ENCODE results near the gene ATOX1.
A peak's percentile ranks its signal among the peaks of the same experiment; 100 is the strongest.

ATOX1 gene

DNA sequence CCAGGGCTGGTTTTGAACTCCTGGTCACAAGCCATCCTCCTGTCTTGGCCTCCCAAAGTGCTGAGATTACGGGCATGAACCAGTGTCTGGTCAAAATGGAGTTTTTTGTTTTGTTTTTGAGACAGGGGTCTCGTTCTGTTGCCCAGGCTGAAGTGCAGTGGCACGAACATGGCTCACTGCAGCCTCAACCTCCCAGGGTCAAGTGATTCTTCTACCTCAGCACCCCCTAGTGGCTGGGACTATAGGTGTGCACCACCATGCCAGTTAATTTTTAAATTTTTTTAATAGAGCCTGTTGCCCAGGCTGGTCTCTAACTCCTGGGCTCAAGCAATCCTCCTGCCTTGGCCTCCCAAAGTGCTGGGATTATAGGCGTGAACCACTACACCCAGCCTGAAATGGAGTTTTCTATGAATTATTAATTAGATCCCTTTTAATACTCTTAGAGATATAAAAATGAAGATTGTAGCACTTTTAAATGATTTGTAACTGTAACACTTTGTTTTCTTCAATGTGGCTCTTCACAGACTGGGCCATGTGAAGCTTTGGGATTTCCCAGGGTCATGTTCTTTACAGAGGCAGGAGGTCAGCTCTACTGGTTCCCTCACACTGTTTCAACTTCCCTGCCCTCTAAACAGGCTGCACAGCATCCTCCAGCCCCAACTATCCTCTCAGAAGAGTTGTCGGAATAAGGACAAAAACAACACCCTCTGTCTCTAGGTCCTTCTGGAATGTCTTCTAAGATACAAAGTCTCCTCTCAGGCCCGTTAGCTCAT, 39.0 kb downstream of the ATOX1 start:
- TF ChIP-seq, protein P1, sequence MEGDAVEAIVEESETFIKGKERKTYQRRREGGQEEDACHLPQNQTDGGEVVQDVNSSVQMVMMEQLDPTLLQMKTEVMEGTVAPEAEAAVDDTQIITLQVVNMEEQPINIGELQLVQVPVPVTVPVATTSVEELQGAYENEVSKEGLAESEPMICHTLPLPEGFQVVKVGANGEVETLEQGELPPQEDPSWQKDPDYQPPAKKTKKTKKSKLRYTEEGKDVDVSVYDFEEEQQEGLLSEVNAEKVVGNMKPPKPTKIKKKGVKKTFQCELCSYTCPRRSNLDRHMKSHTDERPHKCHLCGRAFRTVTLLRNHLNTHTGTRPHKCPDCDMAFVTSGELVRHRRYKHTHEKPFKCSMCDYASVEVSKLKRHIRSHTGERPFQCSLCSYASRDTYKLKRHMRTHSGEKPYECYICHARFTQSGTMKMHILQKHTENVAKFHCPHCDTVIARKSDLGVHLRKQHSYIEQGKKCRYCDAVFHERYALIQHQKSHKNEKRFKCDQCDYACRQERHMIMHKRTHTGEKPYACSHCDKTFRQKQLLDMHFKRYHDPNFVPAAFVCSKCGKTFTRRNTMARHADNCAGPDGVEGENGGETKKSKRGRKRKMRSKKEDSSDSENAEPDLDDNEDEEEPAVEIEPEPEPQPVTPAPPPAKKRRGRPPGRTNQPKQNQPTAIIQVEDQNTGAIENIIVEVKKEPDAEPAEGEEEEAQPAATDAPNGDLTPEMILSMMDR (IDR thresholded peaks at IDR 0.05; ENCODE audit: unreplicated experiment in 3 of 3): peak in 2 of 3 experiments; percentile 23 to 28
- Mint-ChIP-seq H3K27me3 (ENCODE audit: low read depth) (no peaks in the 10 kb centered on the region), H3K27ac (peak overlapping the region in 2 of 3 experiments; percentile 90 to 96), H3K36me3 (ENCODE audit: low read depth) (no peaks in the 10 kb centered on the region), H3K4me3 (no peak overlapping the region), H3K4me1 (peaks cover 51% of the 10 kb centered on the region), H3K9me3 (no peaks in the 10 kb centered on the region)

DNA sequence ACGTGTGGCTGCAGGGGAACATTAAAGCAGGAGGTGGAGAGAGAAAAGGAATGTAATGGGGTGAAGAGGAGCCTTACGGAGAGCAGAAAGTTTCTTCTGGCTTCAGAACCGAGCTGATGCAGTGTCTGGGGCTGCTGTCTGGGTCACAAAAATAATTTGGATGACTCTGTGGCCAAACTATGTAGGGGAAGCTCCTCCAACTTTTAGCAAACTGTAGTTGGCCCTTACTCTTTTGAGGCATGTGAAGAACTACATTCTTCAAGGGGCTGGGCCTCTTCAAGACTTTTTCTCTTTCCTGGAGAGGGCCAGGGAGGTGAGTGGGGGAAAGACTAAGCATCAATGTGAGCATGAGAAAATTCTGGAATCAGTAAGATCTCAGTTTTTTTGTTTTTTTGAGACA, 39.8 kb downstream of the ATOX1 start:
- Mint-ChIP-seq H3K4me1 (peaks cover 50% of the 10 kb centered on the region), H3K27ac (peak overlapping the region; percentile 4 to 96 (median 90)), H3K36me3 (ENCODE audit: low read depth) (no peaks in the 10 kb centered on the region), H3K4me3 (no peak overlapping the region), H3K27me3 (ENCODE audit: low read depth) (no peaks in the 10 kb centered on the region), H3K9me3 (no peaks in the 10 kb centered on the region)
- TF ChIP-seq, protein P1 (IDR thresholded peaks at IDR 0.05; ENCODE audit: unreplicated experiment in 3 of 3): no peak

DNA sequence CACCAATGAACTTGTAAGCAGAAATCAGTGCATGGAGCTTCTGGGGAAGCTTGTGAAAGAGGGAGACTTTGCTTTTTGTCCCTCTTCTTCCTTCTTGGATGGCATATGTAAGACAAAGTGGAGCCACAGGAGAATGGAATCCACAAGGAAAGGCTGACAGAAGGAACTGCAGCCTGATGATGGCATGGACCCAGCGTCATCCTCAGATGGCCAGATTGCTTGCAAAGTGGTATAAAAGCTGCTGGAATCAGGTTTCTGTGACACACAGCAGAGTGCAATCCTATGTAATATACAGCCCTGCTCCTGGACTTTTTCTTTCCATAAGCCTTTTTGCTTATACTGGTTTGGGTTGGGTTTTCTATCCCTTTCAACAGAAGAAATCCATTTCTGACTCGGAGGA, 40.3 kb downstream of the ATOX1 start:
- no peaks in the 10 kb centered on the region for H3K36me3 Mint-ChIP-seq (ENCODE audit: low read depth)

DNA sequence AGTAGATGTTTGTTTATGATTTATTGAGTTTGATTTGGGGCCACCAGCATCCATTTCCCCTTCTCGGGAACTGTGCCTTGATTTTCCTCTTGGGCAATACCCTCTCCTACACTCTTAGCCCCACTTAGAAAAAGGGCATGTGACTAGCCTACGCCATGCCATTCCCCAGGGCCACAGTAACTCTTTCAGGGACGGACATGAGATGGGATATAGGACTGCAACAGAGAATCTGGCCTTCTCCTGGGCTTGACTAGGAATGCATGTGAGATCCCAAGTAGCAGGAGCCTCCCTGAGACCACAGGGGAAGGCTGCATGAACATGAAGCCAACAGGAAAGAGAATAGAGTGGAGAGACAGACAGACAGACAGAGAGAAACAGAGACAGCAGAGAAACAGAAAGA, 41.0 kb downstream of the ATOX1 start:
- TF ChIP-seq, protein P1 (IDR thresholded peaks at IDR 0.05; ENCODE audit: unreplicated experiment in 3 of 3): no peak
- Mint-ChIP-seq H3K36me3 (ENCODE audit: low read depth) (no peaks in the 10 kb centered on the region), H3K27me3 (ENCODE audit: low read depth) (no peaks in the 10 kb centered on the region), H3K4me1 (peaks cover 50% of the 10 kb centered on the region), H3K4me3 (no peak overlapping the region), H3K9me3 (peaks cover 5% of the 10 kb centered on the region), H3K27ac (peak overlapping the region in 2 of 3 experiments; percentile 90 to 96)

More for the DNA sequence above, 40.3 kb downstream of the ATOX1 start:
- Mint-ChIP-seq H3K27ac (peak overlapping the region; percentile 4 to 96 (median 90)), H3K9me3 (no peaks in the 10 kb centered on the region), H3K27me3 (ENCODE audit: low read depth) (no peaks in the 10 kb centered on the region), H3K4me1 (peaks cover 50% of the 10 kb centered on the region), H3K4me3 (no peak overlapping the region)
- TF ChIP-seq, protein P1 (IDR thresholded peaks at IDR 0.05; ENCODE audit: unreplicated experiment in 3 of 3): no peak

DNA sequence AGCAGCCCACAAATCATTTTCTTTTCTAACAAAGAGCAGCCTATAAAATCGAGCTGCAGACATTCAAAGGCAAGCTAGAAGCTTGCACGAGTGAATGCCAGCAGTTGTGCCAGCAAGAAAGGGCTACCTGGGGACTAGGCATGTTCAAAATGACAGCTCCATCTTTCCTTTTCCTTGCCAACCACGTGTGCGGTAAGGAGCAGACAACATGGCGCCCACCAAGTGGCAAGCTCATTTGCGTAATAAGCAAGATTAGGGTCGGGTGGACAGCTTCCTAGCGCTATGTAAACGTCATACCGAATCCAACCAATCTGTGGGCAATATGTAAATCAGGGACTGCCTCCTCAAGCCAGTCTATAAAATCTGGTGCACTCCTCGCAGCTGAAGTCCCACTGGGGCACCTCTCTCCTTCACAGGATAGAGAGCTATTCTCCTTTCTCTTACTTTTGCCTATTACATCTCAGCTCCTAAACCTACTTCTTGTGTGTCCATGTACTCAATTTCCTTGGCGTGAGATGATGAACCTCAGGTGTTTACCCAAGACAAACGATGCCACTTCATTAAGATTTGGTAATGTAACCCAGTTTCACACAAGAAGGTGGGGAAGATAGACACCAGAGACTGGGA, 49.2 kb downstream of the ATOX1 start:
- Mint-ChIP-seq H3K4me3 (no peak overlapping the region), H3K4me1 (peaks cover 22% of the 10 kb centered on the region), H3K27me3 (ENCODE audit: low read depth) (no peaks in the 10 kb centered on the region), H3K27ac (peak overlapping the region in 1 of 3 experiments; percentile 22), H3K36me3 (ENCODE audit: low read depth) (no peaks in the 10 kb centered on the region), H3K9me3 (peaks cover 7% of the 10 kb centered on the region)
- TF ChIP-seq, protein P1 (IDR thresholded peaks at IDR 0.05; ENCODE audit: unreplicated experiment in 3 of 3): no peak

Data from nephron (organoid).